GM19043 (cell line): ENCODE data around the gene CRHR2.

Source experiments
- ATAC-seq: cut with Tn5 transposase; IDR thresholded peaks from one replicate; pipeline ENCODE4 v1.9.1; 2021; ENCODE audit warnings: low read depth; ENCODE audit not compliant: unreplicated experiment

The CRHR2 gene

DNA sequence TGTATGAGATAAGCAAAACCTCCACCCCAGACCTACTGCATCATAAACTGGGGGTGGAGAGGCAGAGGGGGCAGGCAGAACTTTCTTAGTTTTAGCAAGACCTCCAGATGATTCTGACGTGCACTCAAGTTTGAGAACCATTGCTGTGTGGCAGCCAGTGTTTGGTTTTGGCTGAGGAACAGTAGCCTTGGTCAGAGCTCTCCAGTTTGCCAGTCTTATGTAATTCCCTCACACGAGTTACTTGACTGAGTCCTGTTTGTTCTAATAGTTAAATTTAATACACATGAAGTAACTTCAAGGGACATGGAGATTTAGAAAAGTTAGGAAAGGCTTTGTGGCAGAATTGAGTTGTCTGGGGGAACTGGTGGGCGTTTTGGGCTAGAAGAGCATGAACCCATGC lies 49.0 kb downstream of the CRHR2 start:
- ATAC-seq: no peak

DNA sequence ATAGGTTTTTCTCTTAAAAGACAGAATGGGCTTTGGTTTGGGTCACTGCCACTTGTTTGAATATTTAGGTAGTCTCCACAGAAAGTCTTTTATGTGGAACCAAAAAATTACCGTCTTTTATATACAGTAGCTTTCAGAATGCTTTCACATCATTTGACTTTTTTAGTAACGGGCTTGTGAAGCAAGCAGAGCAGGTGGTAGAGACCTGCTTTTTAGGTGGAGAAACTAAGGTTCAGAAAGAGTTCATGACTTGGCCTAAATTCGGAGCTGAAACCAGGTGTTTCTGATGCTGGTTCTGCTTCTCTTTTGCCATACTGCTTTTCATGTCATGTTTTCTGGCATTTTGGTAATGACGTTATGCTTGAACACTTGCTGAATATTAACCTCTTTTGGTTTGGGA lies 51.3 kb downstream of the CRHR2 start:
- ATAC-seq: no peak

DNA sequence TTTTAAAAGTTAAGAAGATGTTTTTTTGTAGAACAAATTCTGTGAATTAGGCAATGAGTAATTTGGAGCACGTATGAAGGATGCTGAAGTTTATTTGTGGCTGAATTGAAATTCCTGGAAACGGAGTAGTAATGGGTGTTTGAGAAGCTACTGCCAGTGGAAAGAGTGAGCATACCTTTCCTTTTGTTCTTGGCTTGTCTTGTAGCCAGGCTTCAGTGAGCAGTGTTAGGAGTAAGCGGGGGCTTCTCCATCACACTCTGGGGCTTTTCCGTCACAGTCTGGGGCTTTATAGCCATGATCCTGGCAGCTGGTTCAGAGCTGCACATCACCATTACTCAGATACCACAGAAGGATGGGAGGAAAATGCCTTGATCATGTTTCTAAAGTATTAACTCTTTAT lies 55.2 kb downstream of the CRHR2 start:
- no peak for ATAC-seq

DNA sequence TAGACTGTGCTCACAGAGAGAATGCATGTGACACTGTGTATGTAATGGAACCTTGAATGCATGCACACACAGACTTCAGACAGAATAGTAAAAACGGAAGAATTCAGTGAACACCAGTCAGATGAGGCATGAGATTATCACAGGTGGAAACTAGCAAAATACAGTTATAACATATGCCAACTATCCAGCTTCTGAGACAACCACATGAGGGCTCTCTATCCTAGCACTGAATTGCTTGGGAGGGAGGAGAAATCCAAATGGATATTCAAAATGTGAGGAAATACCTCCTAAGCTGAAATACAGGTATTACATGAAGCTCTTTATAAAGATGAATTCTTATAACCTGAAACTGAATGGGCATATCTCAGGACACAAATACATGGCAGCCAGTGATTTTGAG lies 57.0 kb downstream of the CRHR2 start:
- ATAC-seq: no peak

DNA sequence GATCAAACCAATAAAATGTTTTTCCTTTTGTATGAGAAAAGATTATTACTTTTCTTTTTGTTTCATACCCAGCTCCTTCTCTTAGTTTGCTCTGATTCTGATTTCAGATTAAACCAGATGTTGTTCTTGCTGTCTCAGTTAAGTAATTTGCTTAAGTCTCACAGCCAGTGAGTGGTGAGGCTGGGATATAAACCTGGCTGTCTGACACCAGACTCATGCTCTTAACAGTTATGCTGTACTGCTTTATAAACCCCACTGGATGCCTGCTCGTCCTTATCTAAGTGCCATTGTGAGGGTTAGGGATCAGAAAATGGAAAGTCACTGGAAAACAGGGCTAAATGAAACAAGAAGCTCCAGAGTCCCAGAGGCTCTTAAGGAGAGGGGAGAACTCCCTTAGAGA lies 63.3 kb downstream of the CRHR2 start:
- no peak for ATAC-seq

DNA sequence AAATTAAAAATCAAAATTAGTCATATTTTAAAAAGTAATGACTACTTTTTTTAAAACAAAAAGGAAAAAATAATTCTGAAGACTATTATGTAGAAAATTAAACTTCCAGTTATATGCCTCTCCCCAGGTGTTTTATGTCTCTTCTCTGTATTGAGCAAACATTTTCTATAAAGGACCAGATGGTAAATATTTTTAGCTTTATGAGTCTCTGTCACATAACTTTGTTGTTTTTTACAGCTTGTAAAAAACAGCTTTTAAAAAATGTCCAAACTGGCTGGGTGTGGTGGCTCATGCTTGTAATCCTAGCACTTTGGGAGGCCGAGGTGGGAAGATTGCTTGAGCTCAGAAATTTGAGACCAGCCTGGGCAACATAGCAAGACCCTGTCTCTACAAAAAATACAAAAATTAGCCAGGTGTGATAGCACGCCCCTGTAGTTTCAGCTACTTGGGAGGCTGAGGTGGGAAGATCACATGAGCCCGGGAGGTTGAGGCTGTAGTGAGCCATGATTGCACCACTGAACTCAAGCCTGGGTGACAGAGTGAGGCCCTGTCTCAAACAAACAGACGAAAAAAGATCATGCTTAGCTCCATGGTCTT lies 64.1 kb downstream of the CRHR2 start:
- ATAC-seq: no peak

DNA sequence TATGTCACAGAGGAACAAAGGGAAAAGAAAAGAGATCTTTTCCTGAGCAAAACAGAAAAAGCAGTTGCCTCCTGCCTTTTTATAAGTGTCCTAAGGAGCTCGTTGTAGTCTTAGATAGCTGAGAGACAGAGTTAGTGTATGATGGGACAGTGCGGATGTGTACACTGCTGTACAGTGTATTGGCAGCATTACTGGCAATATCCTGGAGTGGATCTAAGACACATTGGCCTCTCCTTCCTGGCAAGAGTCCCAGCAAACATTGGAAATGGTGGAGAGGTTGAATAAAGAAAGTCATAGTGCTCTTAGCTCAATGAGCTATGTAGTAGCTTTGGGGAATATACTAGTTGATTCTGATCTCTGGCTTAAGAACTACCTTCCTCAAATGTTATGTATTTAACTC lies 64.9 kb downstream of the CRHR2 start:
- ATAC-seq: no peak

DNA sequence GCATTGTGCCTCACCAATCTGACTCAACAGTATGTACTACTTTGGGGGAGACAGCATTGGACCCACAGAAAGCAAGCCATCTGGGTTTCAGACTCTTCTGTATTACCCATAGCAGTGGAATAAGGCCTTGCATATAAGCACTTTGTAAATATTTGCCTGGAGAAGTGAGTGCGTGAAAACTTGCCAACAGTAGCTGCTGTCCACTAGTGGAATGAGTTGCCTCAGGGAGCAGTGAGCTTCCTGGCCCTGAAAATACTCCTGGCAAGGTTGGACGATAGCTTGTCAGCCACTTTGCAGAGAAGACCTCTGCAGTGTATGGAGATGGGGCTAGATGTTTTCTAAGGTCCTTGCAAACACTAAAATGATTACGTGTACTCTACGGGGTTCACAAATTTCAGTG lies 65.9 kb downstream of the CRHR2 start:
- ATAC-seq: no peak

DNA sequence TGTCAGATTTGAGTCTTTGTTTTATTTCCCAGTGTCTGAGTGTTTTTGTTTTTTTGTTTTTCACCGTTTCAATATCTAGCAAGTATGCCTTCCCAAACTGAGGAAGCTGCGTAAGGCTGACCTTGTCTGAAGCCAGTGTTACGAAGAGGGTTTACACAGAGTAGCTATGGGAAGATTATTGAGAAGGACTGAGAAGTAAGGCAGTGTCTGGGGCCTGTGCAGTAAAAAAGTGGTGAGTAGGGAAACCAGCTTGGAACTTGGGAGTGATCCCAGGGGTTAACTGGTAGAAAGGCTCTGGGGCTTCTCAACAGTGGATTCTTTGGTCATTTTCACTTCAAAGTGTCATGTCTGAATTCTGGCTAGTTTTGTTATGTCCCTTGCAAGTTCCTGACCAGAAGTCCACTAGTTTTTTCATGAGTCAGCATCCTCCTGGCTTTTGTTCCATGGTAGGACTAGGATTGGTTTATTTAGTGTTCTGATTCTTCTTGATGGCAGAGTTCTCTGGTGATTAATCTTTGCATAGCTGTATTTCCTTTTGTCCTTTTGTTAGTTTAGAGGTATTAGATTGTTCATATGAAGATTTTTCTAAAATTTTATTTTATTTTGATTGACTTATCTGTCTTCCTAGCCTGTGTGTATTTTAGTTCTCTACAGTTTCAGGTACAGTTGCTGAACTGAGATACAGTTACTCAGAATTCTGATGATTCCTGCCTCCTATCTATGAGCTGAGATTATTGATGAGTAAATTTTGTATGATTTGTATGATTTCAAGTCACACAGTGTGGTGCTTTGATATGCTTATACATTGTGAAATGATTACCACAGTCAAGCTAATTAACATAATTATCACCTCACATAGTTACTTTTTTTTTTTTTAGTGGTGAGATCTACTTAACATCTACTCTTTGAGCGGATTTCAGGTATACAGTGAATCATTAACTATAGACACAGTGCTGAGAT lies 68.6 kb downstream of the CRHR2 start:
- ATAC-seq: no peak

DNA sequence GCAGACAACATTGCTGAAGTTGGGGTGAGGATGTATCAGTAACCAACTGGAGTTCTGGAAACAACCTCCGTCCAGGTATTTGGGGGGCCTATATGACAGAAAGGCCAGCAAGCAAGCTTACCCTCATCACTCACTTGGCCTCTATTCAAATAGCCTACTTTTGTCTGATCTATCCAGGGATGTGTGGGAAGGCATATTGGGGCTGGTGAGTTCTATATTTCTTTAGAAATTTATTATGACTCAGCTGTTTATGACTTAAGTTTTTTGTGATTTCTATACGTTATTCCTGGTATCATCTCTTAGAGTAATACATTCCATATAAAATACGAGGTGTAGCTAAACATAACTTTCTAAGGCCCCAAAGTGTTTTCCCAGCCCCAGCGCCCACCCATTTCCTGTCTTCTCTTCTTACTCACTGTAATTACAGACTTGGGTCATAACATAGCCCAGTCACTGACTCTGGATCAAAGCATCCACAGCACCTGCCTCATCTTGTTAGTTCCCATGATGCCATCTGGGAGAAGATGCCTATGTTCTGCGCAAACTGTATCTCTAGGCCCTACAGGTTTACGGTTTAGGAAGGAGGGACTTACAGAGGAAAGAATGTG lies 69.5 kb downstream of the CRHR2 start:
- ATAC-seq: no peak

DNA sequence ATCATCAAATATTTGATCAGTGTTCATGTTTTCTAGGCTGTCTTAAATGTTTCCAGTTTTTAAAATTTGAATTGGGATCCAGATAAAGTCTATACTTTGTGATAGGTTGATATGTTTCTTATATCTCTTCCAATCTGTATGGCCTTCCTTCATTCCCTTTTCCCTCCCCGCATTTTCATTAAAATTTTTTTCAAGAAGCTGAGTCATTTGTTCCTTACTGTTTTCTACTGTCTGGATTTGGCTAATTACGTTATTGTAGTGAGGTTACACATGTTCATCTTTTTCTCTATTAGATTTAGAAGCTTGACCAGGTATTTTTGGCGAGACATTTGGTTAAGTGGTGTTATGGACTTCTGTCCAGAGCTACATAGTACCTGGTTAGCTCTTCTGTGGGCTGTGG lies 76.4 kb downstream of the CRHR2 start:
- no peak for ATAC-seq

DNA sequence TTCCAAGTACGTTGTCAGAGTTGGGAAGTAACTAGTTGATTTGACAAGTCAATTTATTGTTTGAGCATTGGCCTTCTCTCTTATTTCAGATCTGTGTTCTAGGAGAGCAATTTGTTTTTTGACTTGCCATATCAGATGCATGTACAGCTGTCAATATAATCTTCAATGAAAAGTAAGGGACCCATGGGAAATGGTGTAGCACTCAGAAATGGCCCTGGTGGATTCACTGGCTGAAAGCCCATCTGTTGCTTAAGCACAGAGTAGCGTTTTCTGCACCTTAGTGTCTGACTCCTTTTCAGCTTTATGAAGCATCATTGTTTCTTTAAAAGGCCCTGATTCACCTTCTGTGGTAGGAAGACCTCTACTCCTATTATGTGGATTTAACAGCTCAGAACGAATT lies 77.4 kb downstream of the CRHR2 start:
- no peak for ATAC-seq
